H1 (cell line): ENCODE results near the gene STX7. TPM values are rescaled to one million over a fixed set of nuclear protein-coding genes. Genes with fewer than 3 reads are reported as not detected.

ENCODE experiments used
- CEBPB ChIP-seq: IDR thresholded peaks from 2 replicates; pipeline ENCODE4 v1.6.1; 2012; ENCODE audit warnings: low read depth, low read length
- CREB1 ChIP-seq: IDR thresholded peaks from 2 replicates; pipeline ENCODE4 v1.6.1; 2012; ENCODE audit warnings: inconsistent platforms
- KDM1A ChIP-seq: fragments of 200-600, 300-600 bp; sonication (generic); IDR thresholded peaks from 2 replicates; pipeline ENCODE4 v1.7.1; 2016; ENCODE audit warnings: mild to moderate bottlenecking, low read length, borderline replicate concordance
- NANOG ChIP-seq: IDR thresholded peaks from 2 replicates; pipeline ENCODE4 v1.6.1; 2011; ENCODE audit warnings: low read length, low read depth, mild to moderate bottlenecking, inconsistent platforms; ENCODE audit not compliant: insufficient read depth, poor library complexity, severe bottlenecking
- PHF8 ChIP-seq: fragments of 200-600 bp; sonication (generic); conservative IDR thresholded peaks from 2 replicates; pipeline ENCODE4 v1.7.1; 2012; ENCODE audit warnings: low read depth, mild to moderate bottlenecking, inconsistent platforms, low read length, moderate library complexity
- RAD21 ChIP-seq, 2 experiments: IDR thresholded peaks in 1 of 2; conservative IDR thresholded peaks in 1 of 2; 2 replicates each; pipeline ENCODE4 v1.6.1; 2011; ENCODE audit warnings: low read depth in 2 of 2, low read length in 2 of 2, improper control_type of control experiment in 1 of 2, inconsistent platforms in 1 of 2, mild to moderate bottlenecking in 1 of 2, moderate library complexity in 1 of 2
- RNF2 ChIP-seq: fragments of 200-900, 300-1000 bp; sonication (generic); IDR thresholded peaks from 2 replicates; pipeline ENCODE4 v1.7.1; 2016; ENCODE audit warnings: borderline replicate concordance, low read depth, mild to moderate bottlenecking, antibody characterized with exemption, low read length; ENCODE audit not compliant: poor library complexity, severe bottlenecking; ENCODE audit errors: missing control alignments
- YY1 ChIP-seq: IDR thresholded peaks from 2 replicates; pipeline ENCODE4 v1.6.1; 2011; ENCODE audit warnings: low read depth, mild to moderate bottlenecking, low read length
- polyA plus RNA-seq, 7 experiments: library from polyadenylated mRNA; depleted of rRNA in 3 of 7; stranded (reverse) in 5 of 7; unstranded in 2 of 7; fragments of >200 nt in 5 of 7; fragments of 200-250 nt in 2 of 7; gene quantifications; 1 replicate in 5 of 7; 2 replicates in 1 of 7; 4 replicates in 1 of 7; pipeline versions ENCODE4 v1.2.1 to v1.2.3, GENCODE V29; 2011 to 2013; ENCODE audit warnings: missing spikeins in 2 of 7, mixed read lengths in 2 of 7
- total RNA-seq: library from RNA; stranded (reverse); fragmentation: NEBNext Ultra II Directional; extraction: Animal tissue kit (Norgen Biotek cat#: 25700); gene quantifications from 2 replicates; pipeline ENCODE4 v1.2.1, GENCODE V29; 2021
- TF ChIP-seq, protein P1 (sequence below): fragments of 300-600 bp; sonication (generic); IDR thresholded peaks from 2 replicates; pipeline ENCODE4 v1.7.1; 2012; ENCODE audit warnings: low read length, moderate library complexity, mild to moderate bottlenecking, inconsistent platforms; ENCODE audit not compliant: insufficient replicate concordance
- TF ChIP-seq, protein P2 (sequence below): IDR thresholded peaks from 2 replicates; pipeline ENCODE4 v1.6.1; 2011; ENCODE audit warnings: low read depth, mild to moderate bottlenecking, low read length; ENCODE audit not compliant: insufficient read depth

The STX7 gene
- total and polyA plus RNA-seq, 2 of the 8 experiments (the other 6 are each of a cell fraction or from before 2014, with no cell fraction given): 5.7 to 27.9 TPM

DNA sequence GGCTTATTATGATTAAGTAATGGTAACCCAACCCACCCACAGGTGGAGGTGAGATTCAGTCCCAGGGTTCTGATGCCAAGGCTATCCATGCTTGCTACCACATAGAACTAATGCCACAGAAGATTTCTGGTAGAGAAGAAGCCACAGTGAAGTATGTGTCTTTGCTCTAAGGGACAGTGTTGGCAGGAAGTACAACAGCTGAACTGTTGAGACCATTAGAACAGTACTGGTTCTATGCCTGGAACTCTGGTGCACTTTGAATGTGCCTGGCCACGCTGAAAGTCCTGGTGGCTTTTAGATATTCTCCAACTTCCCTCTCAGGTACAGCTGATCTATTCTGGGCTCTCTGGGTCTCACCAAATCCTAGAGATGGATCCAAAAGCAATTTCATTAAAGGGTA is 7.8 kb downstream of the STX7 start (continued):
- TF ChIP-seq, protein P1, sequence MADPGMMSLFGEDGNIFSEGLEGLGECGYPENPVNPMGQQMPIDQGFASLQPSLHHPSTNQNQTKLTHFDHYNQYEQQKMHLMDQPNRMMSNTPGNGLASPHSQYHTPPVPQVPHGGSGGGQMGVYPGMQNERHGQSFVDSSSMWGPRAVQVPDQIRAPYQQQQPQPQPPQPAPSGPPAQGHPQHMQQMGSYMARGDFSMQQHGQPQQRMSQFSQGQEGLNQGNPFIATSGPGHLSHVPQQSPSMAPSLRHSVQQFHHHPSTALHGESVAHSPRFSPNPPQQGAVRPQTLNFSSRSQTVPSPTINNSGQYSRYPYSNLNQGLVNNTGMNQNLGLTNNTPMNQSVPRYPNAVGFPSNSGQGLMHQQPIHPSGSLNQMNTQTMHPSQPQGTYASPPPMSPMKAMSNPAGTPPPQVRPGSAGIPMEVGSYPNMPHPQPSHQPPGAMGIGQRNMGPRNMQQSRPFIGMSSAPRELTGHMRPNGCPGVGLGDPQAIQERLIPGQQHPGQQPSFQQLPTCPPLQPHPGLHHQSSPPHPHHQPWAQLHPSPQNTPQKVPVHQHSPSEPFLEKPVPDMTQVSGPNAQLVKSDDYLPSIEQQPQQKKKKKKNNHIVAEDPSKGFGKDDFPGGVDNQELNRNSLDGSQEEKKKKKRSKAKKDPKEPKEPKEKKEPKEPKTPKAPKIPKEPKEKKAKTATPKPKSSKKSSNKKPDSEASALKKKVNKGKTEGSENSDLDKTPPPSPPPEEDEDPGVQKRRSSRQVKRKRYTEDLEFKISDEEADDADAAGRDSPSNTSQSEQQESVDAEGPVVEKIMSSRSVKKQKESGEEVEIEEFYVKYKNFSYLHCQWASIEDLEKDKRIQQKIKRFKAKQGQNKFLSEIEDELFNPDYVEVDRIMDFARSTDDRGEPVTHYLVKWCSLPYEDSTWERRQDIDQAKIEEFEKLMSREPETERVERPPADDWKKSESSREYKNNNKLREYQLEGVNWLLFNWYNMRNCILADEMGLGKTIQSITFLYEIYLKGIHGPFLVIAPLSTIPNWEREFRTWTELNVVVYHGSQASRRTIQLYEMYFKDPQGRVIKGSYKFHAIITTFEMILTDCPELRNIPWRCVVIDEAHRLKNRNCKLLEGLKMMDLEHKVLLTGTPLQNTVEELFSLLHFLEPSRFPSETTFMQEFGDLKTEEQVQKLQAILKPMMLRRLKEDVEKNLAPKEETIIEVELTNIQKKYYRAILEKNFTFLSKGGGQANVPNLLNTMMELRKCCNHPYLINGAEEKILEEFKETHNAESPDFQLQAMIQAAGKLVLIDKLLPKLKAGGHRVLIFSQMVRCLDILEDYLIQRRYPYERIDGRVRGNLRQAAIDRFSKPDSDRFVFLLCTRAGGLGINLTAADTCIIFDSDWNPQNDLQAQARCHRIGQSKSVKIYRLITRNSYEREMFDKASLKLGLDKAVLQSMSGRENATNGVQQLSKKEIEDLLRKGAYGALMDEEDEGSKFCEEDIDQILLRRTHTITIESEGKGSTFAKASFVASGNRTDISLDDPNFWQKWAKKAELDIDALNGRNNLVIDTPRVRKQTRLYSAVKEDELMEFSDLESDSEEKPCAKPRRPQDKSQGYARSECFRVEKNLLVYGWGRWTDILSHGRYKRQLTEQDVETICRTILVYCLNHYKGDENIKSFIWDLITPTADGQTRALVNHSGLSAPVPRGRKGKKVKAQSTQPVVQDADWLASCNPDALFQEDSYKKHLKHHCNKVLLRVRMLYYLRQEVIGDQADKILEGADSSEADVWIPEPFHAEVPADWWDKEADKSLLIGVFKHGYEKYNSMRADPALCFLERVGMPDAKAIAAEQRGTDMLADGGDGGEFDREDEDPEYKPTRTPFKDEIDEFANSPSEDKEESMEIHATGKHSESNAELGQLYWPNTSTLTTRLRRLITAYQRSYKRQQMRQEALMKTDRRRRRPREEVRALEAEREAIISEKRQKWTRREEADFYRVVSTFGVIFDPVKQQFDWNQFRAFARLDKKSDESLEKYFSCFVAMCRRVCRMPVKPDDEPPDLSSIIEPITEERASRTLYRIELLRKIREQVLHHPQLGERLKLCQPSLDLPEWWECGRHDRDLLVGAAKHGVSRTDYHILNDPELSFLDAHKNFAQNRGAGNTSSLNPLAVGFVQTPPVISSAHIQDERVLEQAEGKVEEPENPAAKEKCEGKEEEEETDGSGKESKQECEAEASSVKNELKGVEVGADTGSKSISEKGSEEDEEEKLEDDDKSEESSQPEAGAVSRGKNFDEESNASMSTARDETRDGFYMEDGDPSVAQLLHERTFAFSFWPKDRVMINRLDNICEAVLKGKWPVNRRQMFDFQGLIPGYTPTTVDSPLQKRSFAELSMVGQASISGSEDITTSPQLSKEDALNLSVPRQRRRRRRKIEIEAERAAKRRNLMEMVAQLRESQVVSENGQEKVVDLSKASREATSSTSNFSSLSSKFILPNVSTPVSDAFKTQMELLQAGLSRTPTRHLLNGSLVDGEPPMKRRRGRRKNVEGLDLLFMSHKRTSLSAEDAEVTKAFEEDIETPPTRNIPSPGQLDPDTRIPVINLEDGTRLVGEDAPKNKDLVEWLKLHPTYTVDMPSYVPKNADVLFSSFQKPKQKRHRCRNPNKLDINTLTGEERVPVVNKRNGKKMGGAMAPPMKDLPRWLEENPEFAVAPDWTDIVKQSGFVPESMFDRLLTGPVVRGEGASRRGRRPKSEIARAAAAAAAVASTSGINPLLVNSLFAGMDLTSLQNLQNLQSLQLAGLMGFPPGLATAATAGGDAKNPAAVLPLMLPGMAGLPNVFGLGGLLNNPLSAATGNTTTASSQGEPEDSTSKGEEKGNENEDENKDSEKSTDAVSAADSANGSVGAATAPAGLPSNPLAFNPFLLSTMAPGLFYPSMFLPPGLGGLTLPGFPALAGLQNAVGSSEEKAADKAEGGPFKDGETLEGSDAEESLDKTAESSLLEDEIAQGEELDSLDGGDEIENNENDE: no peak
- TF ChIP-seq KDM1A (no peak), YY1 (no peak), CREB1 (no peak), NANOG (no peak), CEBPB (no peak), RNF2 (no peak), PHF8 (no peak), RAD21 (IDR thresholded peaks at IDR 0.05 in 1 of 2, conservative IDR thresholded peaks at IDR 0.05 in 1 of 2; ENCODE audit: low read depth in 2 of 2, low read length in 2 of 2) (no peak)
- TF ChIP-seq, protein P2, sequence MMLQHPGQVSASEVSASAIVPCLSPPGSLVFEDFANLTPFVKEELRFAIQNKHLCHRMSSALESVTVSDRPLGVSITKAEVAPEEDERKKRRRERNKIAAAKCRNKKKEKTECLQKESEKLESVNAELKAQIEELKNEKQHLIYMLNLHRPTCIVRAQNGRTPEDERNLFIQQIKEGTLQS: no peak
